GM12801 (cell line): Measurements from ENCODE around the gene TMEFF1.

Experiments used
- TF ChIP-seq, protein P1 (sequence below): IDR thresholded peaks from one replicate; pipeline ENCODE4 v1.5.1; 2011; ENCODE audit warnings: control low read depth; ENCODE audit not compliant: insufficient read length; ENCODE audit errors: extremely low read depth

Gene TMEFF1

DNA sequence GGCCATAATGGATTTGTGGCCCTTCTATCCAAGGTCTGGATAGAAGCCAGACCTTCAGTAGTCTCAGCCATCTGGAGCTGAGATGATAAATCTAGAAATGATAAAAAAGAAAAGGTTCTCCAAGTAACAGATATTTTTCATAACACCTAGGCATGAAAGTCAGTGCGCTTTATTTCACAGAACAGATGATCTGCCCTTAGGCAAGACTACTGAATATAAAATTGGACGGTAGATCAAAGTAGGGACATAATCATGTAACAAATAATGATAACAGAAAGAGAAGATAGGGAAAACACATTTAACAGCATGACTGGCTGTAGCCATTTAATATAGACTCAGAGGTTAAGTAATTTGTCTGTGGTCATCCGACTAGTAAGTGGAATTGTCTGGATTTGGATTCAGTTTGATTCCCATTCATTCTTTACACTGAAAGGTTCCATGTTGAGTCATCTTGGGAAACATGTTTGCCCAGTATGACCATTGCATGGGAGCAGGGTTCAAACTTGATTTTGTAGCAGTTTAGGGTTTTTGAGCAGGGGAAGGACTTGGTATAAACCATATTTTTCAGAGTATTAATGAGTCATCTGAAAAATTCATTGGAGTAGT lies 100.8 kb downstream of the TMEFF1 start:
- TF ChIP-seq, protein P1, sequence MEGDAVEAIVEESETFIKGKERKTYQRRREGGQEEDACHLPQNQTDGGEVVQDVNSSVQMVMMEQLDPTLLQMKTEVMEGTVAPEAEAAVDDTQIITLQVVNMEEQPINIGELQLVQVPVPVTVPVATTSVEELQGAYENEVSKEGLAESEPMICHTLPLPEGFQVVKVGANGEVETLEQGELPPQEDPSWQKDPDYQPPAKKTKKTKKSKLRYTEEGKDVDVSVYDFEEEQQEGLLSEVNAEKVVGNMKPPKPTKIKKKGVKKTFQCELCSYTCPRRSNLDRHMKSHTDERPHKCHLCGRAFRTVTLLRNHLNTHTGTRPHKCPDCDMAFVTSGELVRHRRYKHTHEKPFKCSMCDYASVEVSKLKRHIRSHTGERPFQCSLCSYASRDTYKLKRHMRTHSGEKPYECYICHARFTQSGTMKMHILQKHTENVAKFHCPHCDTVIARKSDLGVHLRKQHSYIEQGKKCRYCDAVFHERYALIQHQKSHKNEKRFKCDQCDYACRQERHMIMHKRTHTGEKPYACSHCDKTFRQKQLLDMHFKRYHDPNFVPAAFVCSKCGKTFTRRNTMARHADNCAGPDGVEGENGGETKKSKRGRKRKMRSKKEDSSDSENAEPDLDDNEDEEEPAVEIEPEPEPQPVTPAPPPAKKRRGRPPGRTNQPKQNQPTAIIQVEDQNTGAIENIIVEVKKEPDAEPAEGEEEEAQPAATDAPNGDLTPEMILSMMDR: no peak

DNA sequence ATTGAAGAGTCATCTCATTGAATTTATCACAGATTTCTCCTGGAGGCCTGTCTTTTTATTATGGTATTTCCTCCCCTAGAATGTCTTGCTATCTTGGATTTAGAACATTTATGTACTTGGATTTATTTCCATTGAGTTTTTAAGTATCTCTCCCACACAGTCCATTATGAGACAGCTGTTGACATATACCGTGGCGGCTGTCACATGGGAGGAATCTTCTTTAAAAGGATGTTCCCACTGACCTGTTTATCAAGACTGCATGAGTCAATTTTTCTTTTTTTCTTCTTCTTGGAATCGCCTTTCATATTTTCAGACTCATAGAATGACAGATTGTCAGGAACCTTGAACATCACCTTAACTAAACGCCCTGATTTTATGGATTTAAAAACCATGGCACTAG lies 102.1 kb downstream of the TMEFF1 start:
- TF ChIP-seq, protein P1: no peak

DNA sequence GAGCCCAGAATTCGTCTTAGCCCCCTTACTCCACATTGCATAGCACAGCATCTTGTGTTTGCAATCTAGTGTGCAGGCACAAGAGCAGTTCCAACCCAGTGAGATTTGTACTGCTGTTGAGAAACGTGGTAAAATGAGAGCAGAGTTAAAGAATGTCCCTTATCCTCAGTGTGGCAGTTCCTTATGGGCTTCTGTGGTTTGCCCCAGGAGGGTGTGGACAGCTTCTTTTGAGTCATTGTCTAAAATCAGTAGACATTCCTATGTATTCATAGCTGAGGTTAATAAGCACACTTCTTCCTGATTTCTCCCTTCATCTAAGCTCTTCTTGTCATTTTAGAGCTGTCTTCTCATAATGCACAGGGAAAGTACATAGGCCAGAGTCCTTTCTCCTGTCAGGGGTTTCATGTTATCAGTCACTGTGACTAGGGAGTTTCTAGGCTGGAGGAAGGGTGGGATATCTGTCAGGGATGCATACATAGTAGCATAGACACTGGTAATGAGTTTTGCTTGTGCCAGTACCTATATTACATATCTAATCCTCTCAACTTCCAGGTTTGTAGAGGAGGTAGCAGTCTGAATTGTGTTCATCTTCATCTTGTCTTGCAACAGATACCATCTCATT lies 102.9 kb downstream of the TMEFF1 start:
- TF ChIP-seq, protein P1: no peak

DNA sequence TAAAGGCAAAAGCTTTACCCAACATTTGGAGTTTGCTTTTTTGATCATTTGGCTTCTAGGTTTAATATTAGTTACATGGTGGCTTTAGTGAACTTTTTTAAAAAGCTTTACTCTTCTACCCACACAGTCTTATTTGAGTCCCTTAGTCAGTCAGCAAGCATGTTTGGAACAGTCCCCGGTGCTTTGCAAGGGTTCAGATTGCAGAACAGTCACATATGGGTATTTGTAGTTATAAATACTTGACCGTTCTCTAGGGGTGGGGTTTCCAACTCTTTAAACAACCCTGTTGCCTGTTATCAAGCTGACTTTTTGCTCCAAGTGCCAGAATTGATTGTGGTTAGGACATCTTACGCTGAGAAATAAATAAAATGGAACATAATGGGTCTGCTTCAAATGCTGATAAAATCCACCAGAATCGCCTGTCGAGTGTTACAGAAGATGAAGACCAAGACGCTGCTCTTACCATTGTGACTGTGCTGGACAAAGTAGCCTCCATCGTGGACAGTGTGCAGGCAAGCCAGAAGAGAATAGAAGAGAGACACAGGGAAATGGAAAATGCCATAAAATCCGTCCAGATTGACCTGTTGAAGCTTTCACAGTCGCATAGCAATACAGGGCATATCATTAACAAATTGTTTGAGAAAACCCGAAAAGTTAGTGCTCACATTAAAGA lies 105.0 kb downstream of the TMEFF1 start, which contains the start of gene CAVIN4:
CAVIN4 (plus strand) TSS at position 304 of the 673 bp plus-strand sequence; CDS start at position 369, 65 bp downstream.
- TF ChIP-seq, protein P1: no peak

DNA sequence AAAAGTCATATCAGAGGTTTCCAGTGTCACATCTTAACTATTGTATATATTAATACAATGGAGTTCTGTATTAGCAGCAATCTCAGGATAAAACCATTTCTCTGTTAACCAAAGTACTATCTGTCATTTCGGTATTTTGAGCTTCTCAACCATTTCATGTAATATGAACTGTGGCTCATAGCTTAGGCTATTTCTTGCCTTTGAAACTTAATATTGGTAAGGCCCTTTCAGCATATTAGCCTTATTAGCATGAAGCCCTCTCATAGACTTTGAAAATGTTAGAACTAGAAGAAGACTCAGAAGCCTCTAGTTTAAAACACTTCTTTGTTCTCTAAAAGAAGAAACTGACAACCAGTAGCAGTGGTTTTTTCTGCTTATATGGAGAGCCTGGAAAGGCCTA lies 105.7 kb downstream of the TMEFF1 start:
- TF ChIP-seq, protein P1: no peak

DNA sequence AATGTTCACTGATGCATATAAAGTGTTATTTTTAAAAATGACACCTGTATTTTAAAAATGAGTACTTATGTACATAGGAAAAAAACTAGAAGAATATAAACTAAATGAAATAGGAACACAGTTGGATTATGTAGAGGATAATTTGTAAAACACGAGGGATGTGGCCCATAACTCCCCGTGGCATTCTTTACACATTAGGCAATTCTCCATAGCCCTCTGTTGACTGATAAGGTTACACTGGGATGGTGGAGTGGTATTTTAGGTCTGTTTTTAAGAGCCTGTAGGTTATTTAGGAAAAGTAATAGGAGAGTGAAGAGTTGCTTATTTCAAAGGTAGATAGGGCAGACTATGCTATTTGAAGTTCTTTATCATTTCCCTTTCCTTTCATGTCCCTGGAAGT lies 106.7 kb downstream of the TMEFF1 start:
- TF ChIP-seq, protein P1: no peak

DNA sequence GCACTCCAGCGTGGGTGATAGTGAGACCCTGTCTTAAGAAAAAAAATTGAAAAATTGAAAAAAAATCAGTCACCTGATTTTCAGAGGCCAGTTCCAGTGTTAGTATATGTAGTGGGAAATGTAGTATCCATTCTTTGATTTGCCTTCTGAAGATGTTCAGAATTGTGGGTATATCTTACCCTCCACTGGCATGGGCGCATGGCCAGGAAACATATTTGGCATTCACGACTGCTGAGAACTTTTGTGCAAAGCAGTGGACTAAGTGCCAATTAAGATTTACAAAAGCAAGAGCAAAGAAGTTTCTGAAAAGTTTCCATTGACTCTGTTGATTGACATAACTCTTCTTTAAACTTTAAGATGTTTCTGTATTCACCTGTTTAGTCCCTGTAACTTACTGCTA lies 107.3 kb downstream of the TMEFF1 start:
- TF ChIP-seq, protein P1: no peak
